DMS 273 treated with DMSO at 0.1 percent for 48 hours (cell line): ENCODE measurements around the gene PYHIN1.
"Not testable (repeated sequence)": the region's sequence is repeated elsewhere in the genome, so short reads cannot be mapped to it uniquely, and the experiment has no call there.

Source experiments
- DNase-seq: peaks from one replicate; lab custom pipeline; 2025; lab: John Stamatoyannopoulos, UW

The PYHIN1 gene

DNA sequence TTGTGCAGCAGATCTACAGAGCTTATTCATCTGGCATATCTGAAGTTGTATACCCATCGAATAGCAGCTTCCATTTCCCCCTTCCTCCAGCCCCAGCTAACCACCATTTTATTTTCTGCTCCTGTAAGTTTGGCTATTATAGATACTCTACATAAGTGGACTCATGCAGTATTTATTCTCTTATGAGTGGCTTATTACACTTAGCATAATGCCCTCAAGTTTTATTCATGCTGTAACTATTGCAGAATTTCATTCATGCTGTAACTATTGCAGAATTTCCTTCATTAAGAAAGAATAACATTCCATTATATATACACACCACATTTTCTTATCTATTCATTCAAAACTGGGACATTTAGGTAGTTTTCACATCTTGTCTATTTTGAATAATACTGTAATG, 47.9 kb downstream of the PYHIN1 start:
- DNase-seq = no peak

GRCh38 chr1:158983235-158983634, 51.9 kb downstream of the PYHIN1 start:
- no peak for DNase-seq

DNA sequence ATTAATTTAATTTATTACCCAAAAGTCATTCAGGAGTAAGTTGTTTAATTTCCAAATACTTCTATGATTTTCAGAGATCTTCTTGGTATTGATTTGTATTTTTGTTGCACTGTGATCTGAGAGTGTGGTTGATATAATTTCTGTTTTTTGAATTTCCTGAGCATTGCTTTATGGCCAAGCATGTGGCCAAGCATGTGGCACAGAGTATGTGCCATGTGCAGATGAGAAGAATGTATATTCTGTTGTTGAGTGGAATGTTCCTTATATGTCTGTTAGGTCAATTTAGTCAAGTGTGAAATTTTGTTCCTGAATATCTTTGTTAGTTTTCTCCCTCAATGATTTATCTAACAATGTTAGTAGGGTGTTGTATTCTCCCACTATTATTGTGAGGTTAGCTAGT, 53.0 kb downstream of the PYHIN1 start:
- DNase-seq = no peak

DNA sequence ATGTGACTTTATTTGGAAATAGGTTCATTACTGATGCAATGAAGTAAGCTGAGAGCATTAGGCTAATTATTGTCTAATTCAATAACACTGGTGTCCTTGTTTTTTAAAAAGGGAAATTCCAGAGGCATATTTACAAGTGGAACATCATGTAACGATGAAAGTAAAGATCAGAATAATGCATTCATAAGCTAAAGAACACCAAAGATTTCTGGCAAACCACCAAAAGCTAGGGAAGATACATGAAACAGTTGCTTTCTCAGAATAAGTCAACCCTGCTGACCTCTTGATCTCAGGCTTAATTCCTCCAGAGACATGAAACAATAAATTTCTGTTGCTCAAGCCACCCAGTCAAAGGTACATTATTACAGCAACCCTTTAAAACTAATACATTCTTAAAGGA, 58.1 kb downstream of the PYHIN1 start:
- no peak for DNase-seq

DNA sequence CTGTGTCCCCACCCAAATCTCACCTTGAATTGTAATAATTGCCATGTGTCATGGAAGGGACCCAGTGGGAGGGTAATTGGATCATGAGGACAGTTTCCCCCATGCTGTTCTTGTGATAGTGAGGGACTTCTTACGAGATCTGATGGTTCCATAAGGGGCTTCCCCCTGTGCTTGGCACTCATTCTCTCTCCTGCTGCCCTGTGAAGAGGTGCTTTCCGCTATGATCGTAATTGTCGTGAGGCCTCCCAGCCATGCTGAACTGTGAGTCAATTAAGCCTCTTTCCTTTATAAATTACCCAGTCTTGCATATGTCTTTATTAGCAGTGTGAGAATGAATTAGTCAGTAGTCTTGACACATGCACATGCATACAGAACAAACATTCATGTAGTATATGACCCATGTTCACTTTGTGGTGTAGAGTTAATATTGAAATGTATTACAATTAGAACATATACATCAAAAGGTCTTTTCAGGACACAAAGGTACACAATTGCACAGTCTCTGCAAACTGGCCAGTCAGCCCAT, 61.5 kb downstream of the PYHIN1 start:
- no peak for DNase-seq

DNA sequence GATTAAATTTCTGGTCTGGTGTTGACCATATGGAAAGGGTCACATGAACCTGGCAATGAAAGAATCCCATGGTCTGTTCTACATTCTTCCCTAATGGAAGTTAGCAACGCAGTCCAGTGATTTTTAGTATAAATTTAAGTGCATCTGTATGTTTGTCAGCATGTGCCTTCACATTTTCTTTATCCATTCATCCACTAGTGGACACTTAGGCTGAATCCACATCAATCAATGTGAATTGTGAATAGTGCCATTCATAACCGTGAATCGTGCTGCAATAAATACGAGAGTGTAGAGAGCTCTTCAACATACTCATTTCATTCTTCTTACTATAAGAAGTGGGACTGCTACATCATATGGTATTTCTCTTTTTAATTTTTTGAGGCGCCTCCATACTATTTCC, 65.6 kb downstream of the PYHIN1 start:
- DNase-seq = no peak

DNA sequence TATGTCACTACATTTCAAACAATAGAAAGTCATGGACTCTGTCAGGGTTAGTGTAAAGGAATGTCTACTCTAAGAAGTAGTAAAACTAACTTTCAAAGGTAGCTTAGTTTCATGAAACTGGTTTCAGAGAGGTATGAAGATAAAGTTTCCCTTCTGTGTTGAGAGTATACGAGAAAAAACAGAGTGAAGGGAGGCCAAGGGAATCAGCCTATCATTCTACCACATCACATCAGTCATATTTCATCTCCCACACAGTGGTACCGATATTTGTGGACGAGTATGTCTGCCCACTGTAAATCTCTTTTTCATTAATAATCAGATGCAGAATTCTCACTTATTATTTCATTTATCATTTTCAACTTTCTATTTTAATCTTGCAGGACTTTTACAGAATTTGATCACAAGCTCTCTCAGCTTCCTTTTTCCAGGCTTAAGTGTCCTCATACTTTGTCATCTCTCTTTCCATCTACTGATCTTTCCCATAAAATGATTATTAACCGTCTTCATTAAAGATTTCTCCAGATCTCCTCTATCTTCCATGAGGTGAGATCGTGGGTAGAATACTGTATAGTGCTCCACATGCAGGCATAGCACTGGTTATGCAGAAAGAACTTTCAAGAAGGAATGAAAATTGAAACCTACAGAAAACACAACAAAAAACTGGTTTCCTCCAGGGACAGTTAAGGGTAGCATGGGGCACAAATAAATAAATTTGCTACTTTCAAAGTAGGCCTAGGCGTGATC, 66.9 kb downstream of the PYHIN1 start:
- no peak for DNase-seq

DNA sequence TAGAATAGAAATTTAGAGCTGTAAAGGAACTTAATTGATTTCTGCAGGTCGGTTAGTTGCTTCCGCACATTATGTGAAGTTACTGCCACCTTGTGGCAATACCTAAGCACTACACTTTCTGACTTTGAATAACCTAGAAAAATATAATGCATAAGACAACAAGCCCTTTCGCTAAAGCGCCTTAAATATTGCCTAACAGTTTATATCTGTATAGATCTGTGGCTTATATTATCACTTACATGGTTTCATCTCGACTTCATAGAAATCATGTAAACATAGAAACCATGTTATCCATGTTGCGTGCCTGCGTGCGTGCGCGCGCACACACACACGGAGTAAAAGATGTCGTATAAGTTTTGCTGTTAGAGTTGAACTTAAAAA, 67.4 kb downstream of the PYHIN1 start:
- DNase-seq = peak; percentile 40

DNA sequence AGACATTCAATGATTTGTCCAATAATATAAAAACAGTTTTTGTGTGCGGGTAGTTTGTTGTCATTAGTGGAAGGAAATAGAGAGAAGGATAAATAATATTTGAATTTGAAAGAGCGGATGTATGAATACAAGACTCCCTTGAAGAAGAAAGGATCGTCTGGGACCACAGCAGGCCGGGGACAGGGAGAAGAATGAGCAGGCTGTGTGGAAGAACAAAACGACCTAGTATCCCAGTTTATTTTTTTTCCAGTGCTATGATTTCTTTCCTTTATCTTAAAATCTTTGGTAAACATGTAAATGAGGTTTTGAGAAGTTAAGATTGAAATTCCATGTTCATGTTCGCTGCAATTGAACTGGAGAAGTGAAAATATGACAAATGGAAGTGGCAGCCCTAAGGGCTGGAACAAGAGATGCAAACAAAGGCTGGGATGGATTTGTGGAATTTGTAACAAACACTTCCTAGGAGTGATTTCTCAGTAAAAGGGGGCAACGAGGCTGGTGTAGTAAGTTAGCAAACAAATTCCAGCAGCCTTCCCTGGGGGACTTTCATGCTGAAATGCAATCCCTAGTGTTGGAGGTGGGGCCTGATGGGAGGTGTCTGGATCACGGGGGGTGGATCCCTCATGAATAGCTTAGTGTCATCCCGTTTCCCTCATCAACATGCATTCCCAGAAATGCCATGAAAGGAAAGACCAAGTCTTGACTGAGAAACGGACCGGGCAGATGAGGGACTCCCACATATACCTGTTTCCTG, 68.1 kb downstream of the PYHIN1 start:
- no peak for DNase-seq

DNA sequence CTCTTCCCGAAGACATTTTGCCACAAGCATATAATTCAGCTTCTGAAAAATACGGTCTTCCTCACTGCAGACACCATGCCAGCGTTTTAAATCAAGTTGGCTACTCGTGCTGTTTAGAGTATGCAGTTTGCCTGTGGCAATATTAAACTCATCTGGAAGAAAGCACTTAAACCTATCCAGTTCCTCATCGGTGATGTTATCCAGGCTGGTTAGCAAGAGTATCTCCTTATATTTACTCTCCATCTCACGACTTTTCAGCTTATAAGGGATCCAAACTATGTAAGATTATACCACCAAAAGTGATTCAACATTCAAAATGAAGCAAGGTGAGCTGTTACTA, 68.7 kb downstream of the PYHIN1 start:
- no peak for DNase-seq

GRCh38 chr1:159000625-159001024, 69.3 kb downstream of the PYHIN1 start:
- peak; percentile 5 for DNase-seq

DNA sequence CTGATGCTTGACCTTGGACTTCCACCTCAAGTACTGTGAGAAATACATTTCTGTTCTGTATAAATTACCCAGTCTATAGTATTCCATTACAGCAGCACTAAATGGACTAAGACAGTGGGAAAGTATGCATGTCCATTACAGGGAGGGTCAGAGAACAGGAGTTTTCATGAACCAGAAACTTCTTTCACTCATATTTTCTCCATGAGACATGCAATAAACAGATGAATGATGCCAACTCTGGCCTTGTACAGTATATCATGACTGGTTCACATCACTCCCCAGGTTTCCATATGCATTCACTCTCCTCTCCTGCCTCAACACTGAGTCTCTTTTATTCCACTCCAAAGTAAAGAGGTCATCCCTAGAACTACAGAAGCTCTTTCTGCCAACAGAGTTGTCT, 73.8 kb downstream of the PYHIN1 start:
- DNase-seq = no peak

DNA sequence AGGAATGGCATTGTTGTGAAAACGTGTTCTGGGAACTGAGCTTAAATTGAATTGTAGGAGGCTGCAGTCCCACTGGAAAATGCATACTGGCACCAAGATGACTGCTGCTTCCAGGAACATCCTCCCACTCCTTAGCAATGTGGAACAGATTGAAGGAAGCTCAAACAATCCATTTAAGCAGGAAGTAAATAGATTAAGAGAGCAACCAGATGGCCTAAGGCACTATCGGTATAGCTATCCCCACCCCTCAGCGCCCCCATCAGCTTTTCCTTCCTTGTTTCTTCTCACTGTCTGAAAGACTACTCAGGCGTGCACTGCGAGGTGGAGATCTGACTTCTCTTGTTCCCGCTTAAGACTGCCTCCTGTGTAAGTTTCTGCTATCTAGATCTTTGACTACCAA, 74.3 kb downstream of the PYHIN1 start:
- no peak for DNase-seq

GRCh38 chr1:159006210-159006807, 75.0 kb downstream of the PYHIN1 start:
- not testable (repeated sequence) for DNase-seq

DNA sequence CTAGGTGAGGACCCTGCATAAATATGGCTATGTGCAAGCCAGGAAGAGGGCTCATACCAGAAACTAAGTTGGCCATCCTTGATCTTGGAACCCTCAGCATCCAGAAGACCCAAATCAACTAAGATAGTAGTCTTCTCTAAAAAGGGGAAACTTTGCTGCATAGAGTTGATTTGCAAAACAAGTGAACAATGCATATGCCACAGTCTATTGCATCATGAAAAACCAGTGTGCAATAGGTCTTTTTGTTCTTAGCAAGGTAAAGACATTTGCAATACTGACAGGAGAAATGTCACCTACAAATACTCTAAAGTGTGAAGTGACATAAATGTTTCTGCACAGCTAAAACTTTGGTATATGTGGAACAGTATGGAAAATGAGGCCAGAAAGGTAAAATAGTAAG, 76.4 kb downstream of the PYHIN1 start:
- no peak for DNase-seq

GRCh38 chr1:159008744-159009188, 77.4 kb downstream of the PYHIN1 start:
- no peak for DNase-seq

DNA sequence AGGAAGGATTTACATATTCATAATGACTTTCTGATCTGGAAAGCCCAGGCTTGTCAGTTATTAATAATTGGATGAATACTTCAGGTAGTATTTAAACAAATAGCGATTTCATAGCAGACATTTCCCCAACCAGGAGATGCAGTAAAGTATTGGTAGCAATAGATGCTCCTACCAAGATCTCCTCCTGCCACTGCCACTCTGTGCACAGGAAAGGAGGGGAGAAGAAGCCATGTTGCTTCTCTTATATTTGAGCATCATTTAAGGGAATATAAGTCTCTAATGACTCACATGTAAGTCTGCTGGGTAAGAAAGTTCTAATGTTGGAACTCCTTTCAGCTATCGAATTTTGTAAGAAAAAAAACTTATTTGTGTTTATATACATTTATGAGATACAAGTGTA, 77.9 kb downstream of the PYHIN1 start:
- no peak for DNase-seq

GRCh38 chr1:159009704-159010361, 78.5 kb downstream of the PYHIN1 start, which contains the start of gene IFI16:
IFI16 (plus strand) TSS chr1:159009907; CDS start chr1:159014681, 4,774 bp downstream.
- no peak for DNase-seq

DNA sequence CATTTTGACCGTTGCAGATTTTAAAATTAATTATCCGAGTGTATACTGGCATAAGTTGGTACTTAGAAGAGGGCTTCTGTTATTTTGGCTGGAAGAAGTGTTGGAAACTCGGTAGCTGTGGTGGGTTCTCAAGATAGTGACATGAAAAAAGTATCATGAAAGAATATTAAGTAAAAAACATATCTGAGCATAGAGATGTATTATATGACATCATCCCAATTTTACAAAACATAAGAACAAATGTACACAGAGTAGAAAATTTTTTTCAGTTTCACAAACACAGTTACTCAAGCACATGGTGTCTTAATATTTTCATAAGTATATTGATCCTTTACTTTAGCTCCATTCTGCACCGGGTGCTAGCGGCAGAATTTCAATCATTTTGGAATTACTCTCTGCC, 79.0 kb downstream of the PYHIN1 start:
- DNase-seq = no peak

DNA sequence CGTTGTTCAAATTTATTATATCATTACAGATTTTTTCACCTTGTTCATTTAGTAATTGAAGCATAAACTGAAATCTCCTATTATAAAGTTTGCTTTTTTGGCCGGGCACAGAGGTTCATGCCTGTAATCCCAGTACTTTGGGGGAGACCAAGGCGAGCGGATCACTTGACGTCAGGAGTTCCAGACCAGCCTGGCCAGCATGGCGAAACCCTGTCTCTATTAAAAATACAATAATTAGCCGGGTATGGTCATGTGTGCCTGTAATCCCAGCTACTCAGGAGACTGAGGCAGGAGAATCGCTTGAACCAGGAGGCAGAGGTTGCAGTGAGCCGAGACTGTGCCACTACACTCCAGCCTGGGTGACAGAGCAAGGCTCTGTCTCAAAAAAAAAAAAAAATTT, 79.6 kb downstream of the PYHIN1 start:
- not testable (repeated sequence) for DNase-seq

DNA sequence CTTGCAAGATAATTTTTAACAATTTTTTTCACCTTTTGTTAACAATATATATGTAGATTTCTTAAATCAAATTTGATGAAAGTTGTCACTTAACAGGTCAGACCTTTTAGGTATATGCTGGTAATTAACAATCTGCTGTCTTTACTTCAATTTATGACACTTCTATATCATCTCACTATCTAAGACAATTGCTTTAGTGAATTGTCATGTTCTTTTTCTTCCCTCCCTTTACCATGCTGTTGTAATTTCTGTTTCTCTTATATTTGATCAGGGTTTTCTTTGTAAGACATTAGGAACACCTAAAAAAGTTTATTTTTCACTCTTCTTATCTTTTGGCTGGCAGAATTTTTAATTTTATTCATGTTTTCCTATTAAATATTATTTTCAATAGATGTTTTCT, 80.4 kb downstream of the PYHIN1 start:
- no peak for DNase-seq

GRCh38 chr1:159012495-159012894, 81.1 kb downstream of the PYHIN1 start:
- DNase-seq = no peak
